ENCODE measurements around the gene SOX6.

SOX6 gene

DNA sequence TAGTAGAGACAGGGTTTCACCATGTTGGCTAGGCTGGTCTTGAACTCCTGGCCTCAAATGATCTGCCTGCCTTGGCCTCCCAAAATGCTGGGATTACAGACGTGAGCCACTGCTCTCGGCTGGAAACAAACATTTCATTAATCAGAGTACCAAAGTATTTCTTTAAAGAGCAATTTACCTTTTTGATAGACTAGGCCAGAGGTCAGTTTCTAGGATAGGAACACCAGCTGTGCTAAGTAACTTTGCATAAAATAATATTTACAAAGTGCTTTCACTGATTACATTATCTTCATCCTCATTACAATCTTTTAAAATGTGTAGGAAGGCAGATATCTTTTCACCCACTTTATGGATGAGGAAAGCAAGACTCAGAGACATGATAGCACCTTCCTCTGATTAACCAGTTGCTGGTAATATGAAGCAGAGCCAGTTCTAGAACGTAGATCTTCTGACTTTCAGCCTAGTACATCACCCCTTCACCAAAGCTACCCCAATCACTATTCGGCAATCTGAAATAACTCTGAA is 355.2 kb downstream of the SOX6 start:
- no peak for DNase-seq (ENCODE audit: low read depth in 2 of 2)

DNA sequence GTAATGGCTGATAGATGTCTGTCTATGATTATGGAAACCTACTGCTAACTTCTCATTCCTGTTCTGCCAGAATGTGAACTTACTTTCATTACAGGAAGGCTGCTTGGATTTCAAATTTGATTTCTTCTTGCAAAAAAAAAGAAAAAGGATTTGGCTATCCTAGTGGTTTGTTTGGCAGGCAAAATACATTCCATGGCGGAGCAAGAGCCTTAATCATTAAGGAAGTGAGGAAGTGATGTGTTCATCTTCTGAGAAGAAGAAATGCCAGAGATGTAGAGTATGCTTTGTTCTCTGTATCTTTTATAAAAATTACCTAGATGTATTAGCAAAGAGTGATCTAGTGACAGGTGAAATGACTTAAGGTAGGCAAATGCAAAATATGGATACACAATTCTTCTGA is 356.3 kb downstream of the SOX6 start:
- DNase-seq (ENCODE audit: low read depth in 2 of 2) = no peak

DNA sequence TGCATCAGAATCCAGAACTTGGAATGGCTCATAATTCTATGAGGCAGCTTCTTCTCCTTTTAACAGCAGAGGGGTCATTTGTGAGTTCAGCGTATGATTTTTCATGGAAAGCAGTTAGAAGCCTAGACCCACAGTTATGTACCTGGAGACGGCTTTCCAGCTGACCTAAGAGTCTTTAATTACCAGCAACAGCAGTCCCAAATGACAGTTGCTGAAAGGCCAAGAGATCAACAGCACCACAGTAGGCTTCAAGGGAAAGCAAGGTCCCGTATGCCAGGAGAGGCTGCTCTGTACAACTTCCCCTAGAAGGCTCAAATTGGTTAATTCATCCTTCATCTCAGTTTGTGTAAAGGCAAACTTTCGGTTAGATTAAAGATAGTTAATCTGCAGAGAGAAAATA is 363.0 kb downstream of the SOX6 start:
- DNase-seq (ENCODE audit: low read depth in 2 of 2) = no peak

DNA sequence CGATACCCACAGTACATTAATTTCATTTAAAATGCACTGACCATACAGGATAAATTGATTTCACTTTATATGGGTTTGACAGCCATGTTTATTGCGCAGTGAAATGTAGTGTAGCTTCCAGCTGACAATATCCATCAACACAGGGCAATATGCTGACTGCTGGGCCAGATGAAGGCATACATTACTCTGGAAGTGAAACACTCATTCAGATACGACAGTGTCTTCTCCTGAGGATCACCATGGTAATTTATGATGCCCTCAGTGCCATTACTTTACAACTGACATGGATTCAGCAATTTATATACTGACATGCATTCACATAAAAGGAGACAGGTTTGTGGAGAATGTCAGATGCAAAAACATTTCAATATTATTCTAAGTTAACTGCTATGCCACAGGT is 365.1 kb downstream of the SOX6 start:
- DNase-seq (ENCODE audit: low read depth in 2 of 2) = no peak

DNA sequence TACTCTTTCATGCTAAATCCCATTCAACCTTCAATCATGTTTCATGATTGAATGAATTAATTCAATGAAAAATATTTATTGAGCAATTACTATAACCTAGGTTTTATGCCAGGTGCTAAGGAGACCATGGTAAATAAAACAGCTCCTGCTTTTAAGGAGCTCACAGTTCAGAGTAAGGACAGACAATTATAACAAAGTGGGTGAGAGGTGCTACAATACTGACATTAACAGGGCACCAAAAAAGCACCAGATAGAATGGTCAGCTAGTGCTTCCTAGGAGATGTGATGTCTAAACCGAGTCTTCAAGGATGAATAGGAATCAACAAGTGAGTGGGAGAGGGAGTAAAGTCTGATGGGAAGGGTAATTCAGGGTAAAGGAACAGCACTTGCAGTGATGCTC is 366.7 kb downstream of the SOX6 start:
- DNase-seq (ENCODE audit: low read depth in 2 of 2) = no peak

DNA sequence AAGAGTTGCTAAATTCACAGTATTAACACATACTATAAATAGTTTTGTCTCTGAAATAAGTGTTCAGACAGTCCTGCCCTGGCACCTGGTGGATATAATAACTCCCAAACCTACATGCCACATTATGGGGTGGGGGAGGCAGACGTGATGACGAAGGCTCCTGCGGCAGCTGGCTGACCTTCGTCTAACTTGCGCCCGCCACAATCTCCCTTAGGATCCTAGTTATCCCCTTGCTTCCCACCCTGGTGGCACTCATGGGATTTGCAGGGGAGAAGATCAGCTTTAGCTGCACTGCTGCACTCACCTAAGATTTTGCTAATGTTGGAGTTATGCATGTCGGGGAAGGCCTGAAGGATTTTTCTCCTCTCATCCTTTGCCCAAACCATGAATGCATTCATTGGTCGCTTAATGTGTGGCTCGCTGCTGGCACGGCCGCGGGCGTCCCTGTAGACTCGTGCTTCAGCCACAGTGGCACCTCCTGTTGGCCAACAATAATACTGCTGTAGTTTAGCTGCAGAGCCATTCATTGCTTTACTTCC is 367.6 kb downstream of the SOX6 start:
- DNase-seq (ENCODE audit: low read depth in 2 of 2) = no peak

DNA sequence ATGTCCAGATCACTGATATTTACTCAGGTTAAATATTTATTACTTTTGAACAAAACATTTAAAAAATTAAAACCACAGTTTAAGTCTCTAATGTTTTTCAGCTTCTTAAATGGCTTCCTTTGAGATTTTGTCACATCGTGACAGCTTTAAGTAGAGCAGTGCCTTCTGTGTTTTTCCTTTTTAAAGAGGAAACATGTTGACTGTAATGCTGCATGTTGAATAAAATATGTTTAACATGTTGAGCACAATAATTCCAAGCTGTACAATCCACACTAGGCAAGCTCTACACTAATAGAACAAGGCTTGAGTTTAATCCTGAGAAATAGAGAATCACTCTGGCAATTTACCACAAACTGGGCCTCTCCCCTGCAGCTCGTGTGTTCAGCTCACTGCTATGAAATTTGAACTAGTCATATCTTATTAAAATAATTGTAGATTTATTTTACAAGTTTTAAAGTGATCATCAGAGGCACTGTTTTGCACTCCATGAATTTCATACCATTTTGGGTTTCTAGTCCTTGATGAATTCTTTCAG is 368.3 kb downstream of the SOX6 start:
- no peak for DNase-seq (ENCODE audit: low read depth in 2 of 2)

DNA sequence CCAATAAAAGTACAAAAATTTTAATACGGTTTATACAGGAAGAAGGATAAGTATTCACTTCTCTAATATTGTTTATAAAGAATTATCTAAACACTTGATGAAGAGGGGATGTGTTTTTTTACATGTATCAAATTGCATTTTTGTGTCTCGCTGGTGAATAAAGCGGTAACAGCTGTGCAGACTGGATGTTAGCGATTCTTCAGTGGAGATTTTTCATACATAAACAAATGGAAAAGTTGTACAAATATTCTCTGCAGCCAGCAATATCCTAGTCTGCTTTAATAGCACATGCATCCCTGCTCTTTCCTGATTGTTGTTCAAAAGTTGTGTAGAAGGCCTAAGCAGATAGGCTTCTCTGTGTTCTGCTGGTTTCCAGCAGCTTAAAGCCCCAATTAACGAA is 369.3 kb downstream of the SOX6 start:
- no peak for DNase-seq (ENCODE audit: low read depth in 2 of 2)

DNA sequence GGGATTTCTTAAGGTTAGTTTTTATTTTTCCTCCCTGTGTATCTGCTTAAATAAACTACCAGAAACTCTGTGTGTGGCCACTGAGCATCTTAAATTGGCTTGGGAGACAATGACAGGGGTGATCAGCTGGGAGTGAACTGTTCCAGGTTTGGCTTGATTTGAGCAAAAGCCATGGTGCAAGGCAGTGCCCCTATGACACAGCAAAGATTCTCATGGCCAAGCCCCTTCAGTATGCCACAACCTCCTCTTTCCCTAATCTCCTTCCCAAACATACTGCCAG is 370.5 kb downstream of the SOX6 start:
- no peak for DNase-seq (ENCODE audit: low read depth in 2 of 2)

DNA sequence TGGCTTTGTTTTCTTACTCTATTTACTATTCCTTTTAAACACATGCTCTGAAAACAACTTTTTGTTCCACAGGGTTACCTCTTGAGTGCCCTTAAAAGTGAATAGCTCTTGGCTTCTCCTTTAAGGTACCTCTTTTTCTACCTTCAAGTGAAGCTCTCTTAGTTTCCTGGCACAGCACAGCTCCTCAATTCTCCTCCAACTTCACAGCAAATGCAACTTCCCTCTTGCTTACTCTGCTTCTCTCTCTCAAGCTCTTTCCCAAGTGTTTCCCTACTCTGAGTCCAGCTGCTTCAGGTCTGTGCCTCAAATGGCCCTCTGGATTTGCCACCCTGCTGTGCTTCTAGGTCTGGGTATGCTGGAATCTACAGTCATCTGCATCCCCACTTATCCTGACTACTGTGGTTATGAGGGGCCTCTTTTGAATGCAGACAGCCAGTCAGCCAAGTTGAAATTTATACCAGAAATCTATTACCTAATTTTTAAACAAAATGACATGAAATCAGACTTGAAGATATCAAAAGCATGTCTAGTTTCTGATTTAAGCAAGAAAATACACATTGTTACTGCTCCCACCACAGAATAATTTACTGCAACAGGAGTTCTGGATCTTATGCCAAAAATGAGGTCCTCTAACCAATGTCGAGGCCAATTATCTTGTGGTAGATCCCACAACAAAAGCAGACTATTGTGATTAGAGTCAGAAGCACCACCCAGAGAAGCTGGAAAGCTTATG is 371.1 kb downstream of the SOX6 start:
- DNase-seq (ENCODE audit: low read depth in 2 of 2) = no peak

DNA sequence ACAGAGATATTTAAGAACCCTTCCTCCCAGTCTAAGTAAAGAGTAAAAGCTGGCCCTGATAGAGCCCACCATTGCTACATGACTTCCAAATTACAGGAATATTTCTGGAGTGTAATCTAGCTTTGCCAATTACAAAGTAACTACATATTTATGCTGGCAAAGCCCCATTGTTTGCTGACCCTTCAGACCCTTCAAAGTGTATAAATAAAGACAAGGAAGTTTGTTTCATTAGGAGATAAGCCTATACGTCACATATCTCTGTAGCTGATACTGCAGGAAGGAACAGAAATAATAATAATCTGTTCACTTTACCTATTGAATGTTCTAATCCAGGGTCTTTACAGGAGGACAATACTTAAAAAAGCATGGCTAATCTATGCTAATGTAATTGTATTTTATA is 375.1 kb downstream of the SOX6 start:
- DNase-seq (ENCODE audit: low read depth in 2 of 2) = no peak

DNA sequence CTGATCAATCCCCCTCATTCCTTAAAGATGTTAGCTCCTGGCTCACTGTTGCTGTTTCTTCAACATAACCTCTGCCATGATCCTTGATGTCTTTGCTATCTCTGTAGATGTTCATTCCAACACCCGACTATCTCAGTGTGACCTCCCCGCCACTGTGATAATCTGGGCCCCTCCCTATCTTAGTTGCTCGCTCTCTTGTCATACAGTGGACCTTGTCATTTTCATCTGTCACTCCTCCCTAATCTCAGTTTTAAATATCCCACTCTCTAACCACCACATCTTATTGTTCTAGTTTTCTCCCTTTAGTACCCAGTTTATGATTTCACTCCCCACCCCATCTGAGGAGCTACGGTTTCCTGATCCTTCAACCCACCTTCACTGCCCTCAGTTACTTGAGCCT is 379.2 kb downstream of the SOX6 start:
- DNase-seq (ENCODE audit: low read depth in 2 of 2) = no peak

DNA sequence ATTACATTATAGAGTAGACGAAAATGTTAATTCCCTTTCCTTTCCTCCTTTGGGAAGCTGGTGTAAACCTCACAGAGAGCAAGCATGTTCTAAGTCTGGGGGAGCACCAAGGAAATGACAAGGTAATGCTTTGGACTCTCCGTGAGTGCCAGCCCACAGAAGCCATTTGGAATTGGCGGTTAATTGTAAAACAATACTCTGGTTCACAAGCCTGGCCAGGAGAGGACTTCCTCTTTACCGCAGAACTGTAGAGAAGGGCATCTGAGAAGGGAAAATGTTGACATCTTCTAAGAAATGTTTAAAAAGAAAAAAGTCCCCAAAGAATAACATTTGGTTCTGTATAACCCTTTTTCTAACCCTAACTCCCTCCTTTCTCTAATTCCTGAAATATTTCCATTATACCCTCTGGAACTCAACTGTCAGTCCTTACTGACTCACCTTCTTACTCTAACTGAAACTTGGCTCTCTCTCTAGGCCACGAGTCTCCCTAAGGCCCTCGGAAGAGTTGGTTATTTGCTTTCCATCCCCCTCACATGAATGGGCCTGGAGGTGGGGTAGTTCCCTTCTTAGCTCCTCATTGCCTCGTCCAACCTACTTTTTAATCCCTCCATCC is 379.8 kb downstream of the SOX6 start:
- no peak for DNase-seq (ENCODE audit: low read depth in 2 of 2)

DNA sequence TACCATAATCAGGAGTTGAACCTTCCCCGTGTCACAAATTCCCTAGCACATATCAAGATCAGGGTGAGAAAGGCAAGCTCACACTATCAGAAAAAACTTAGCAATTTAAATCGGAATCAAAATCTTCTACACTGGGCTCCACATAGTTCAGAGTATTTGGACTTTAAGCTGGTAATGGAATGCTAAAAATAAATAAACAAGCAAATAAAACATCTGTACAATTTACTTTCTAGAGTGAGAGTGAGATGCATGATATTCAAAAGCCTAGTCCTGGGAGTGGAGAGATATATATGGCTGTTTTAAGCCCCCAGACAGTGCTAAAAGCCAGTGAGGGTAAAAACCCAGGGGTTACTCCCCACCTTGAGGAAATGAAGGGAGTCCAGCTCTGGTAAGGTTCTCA is 380.6 kb downstream of the SOX6 start:
- no peak for DNase-seq (ENCODE audit: low read depth in 2 of 2)

DNA sequence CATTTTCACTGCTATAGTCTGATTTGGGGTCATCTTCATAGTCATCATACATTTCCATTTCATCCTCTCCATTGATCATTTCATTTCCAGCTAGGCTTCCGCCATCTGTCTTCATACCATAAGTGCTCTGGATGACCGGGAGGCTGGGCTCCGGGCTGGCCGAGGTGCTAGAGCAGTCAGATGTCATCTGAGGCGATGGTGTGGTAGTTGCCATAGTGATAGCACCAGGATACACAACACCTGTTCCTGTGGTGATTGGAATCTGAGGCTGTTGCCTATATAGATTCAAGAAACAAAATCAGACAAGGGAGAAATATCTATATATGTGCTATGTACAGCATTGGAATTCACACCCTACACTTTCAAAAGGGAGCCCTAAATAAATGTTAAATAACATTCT is 383.5 kb downstream of the SOX6 start:
- DNase-seq (ENCODE audit: low read depth in 2 of 2) = no peak

DNA sequence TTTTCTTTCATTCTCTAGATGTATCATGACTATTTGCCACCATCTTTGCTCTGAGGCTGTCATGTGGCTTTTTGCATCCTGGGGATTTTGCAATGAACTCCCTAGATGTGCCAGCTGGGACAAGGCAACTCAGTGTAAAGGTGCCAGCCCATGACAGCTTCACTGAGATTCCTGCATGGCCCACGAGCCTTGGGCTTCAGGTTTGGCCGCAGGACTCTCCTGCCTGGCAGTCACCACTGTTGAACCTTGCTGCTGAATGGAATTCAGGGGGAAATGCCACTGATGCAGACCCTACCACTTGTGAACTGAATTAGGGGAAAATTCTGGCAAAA is 385.2 kb downstream of the SOX6 start:
- DNase-seq (ENCODE audit: low read depth in 2 of 2) = no peak

DNA sequence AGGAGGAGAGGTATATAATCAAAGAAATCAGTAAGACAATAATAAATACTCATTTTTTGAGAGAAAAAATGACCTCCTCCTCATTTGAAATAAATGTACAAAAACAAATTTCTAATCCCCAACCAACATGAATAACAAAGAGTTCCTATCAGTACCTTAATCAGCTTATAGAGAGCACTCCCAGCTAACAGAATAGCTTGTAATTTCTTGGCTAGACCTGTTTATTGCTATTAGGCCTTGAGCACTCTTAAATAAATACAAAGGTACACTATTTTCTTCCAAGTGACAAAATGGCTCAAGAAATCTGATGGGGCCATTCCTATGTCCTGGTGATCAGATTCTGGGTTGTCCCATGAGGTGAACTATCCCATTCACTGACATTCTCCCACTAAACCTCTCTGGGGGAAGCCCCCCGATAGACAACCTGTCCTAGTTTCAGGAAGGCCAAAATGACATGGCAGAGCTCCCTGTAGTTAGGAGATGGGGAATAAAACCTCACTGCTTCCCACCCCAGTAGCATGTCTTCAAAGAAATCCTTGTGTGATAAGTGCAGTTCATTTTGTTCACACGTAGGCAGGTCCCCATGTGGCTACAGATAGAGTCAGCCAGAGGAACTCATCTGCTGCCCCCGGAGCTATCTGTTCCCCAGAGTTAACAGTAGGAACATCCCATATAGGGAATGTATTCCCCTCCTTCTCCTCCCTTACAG is 385.7 kb downstream of the SOX6 start:
- DNase-seq (ENCODE audit: low read depth in 2 of 2) = no peak

DNA sequence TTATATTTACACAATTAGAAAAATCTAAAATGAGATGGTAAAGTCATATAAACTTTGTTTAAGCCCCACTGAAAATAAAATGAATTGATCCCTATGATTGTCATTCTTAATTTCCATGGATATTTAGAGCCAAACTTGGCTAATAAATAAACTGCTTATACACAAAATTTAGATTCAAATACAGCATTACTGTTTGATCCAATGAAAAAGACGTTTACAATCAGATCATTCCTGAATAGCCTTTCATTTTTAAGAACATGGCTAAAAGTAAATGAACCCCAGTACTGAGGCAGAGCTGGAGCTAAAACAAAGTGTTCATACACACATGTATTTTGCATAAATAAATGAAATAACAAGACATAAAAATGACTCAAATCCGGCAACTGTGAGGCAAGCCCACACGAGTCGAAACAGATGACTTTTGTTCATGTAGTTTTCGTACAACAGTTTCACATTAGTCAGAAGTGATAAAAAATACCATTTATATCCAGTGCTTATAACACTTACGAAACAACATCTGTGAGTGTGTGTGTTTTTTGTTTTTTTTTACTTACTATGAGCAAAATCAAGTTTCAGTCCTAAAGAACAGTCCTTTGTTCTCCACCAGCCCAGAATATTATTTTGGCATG is 386.5 kb downstream of the SOX6 start:
- DNase-seq (ENCODE audit: low read depth in 2 of 2) = no peak

DNA sequence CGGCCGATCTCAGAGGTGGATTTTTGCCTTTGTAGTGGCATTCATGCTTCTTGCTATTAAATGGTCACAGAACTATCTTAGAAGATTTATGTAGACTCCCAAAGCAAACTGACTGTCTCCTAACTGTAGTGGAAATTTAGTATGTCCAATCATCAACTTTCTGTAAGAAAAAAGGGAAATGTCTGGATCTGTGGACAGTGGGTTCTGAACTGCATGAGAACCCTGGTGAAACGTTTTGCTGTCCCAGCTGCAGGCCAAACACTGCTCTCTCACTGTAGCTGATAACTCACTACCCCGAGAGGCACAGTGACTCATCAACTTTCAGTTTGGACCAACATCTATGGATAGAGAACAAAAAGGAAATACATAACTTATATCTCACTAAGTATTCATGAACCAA is 387.1 kb downstream of the SOX6 start:
- no peak for DNase-seq (ENCODE audit: low read depth in 2 of 2)

DNA sequence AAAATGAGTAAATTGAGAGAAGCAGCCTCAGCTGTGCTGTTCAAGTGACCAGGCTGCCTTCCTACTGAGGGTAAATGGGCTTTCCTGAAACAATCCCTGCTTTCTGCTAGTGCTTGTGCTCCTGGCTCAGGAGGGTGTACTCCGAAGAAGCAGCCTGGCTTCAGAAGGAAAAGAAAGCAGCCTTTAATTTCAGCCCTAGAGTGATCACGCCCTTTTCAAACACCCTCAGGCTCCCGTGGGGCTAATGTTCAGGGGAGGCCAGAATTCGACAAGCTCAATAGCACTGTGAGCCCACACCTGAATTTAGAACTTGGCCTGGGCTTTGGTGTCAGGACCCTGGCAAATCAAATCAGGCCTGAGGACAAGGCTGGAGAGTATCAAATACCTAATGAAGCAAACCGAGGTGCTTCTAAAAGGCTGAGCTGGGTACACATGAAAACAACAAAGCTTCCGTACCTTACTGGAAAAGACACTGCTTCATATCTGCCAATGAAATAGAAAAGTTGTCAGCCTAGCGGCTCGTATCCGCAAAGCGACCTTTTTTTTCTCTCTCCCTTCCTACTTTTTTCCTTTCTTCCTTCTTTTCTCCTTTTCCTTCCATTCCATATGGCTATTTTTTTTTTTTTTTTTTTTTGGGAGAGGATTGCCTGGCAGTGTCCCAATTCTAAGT is 387.8 kb downstream of the SOX6 start:
- DNase-seq (ENCODE audit: low read depth in 2 of 2) = no peak

DNA sequence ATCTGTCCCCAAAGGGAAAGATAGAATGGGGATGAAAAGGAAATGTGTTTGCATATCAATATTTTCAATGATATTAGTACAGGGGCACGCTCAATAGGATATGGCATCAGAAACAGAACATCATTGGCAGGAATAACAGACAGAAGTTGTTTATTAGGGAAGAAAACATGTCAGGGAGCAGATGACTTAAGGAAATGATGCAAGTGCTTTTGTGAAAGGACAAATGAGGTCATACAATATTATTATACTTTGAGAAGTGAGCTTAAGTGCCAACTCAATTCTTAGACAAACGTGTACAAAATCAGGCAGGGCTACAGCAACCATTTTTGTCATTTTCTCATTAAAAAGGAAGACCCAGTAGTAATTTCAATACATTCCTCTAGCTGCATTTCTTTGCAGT is 388.4 kb downstream of the SOX6 start:
- DNase-seq (ENCODE audit: low read depth in 2 of 2) = no peak

DNA sequence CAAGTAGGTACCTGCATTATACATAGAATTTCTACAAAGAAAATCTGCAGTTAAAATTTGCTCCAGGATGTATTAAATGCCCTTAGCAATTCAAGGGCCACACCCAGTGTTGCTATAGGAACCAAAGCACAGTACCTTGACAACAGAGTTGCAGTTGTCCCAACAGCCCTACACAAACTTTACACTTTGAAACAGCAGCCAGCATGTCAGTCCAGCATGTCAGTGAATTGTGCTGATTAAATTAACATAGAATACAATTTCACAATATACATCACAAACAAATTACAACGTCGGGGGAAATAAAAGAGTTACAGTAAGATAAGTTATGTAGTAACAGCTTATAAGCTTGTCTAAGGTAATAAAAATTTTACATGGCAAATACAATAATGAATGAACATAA is 389.2 kb downstream of the SOX6 start:
- no peak for DNase-seq (ENCODE audit: low read depth in 2 of 2)
